GDM1 (cell line): ENCODE data around the gene UBAP2L.
A peak's percentile ranks its signal among the peaks of the same experiment; 100 is the strongest.

Experiments
- DNase-seq: peaks from one replicate; lab custom pipeline; 2025; lab: John Stamatoyannopoulos, UW

The UBAP2L gene

DNA sequence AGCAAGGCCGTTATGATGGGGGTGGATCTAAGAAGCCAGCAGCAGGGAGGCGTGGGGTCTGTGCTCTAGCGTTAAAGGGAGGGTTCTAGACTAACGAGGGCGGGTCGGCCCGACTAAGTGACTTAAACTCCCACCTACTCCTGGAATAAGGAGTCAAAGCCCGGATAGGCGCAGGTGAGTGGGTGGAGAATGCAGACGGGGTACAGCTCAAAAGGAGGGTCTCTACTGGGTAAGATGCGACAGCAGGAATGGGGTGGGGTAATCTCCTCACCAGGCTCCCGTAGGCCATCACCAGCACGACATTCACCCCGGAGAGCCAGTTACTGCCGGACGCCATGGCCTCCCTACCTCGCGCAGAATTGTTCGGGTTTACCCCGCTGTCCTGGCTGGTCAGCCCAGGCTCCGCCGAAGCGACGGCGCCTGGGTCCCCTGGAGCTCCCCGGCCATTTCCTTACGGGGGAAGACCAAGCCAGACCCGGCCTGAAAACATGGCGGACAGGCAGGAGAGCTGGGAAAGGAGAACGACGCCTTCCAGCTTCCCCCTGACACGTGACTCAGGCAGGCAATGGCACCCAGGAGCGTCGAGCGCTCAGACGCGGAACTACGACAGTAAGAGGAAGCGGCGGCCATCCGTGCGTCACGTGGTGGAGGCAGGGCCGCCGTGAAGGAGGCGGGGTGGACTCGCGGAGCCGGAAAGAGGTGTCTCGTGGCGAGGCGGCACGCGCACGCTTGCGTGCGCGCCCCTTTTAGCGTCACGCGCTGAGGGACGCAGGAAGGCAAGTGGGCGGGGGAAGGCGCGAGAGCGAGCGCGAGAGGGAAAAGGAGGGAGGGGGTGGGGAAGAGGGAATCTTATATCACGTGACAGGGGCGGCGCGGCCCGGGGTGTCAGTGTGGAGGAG is at the start of gene UBAP2L:
TSS of gene UBAP2L (plus strand) at position 885 of the 899 bp plus-strand sequence. CDS start 4,169 bp downstream, outside the sequence.
- DNase-seq: peak; percentile 100

DNA sequence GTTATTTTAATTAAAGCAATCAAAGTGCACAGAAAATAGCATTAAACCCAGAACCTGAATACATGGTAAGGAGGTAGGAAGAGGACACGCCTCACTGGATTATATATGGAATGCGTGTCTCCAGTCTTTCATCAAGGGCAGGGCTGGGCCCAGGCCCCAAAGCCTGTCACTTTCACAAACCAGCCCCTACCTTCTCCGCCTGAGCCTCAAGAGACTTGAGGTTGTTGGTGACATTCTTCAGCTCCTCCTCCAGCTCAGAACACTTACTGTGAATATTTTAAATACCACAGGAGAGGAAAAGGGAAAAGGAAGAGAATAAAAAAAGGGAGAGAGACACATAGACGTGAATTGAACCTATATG is 49.6 kb upstream of the UBAP2L start:
- no peak for DNase-seq

DNA sequence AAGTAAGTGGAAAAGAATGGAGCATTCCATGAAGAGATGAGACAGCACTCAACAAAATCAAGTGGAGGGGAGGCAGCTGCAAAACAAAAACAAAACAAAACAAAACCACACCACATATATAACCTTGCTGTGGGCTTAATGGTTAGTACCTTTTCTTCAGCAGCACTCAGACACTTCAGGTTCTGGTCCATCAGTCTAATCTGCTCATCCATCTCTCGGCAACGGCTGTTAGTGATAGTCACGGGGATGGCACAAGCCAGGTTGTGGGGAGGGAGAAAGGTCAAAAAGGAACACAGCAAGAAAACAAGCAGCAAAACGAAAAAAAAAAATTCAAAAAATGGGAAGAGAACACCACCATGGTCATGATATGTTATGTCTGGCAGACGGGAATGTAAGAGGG is 48.9 kb upstream of the UBAP2L start:
- no peak for DNase-seq

DNA sequence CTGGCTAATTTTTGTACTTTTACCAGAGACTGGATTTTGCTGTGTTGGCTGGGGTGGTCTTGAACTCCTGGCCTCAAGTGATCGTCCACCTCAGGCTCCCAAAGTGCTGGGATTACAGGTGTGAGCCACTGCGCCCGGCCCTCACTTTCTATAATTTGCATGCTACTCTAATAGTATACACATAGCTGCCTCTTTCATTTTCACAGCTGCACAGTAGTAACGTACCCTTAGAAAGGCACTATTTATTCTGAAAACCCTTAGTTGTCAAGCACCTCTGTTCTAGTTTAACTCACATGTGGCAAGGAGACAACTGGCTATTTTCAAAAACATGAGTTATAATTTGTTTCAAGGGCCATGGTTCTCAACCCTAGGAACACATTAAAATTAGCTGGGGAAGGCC is 46.1 kb upstream of the UBAP2L start:
- no peak for DNase-seq

GRCh38 chr1:154176337-154176736 is 44.4 kb upstream of the UBAP2L start:
- peak; percentile 22 for DNase-seq

- DNase-seq: no peak
These were observed 42.7 kb upstream of the UBAP2L start for GRCh38 chr1:154178013-154178412.

DNA sequence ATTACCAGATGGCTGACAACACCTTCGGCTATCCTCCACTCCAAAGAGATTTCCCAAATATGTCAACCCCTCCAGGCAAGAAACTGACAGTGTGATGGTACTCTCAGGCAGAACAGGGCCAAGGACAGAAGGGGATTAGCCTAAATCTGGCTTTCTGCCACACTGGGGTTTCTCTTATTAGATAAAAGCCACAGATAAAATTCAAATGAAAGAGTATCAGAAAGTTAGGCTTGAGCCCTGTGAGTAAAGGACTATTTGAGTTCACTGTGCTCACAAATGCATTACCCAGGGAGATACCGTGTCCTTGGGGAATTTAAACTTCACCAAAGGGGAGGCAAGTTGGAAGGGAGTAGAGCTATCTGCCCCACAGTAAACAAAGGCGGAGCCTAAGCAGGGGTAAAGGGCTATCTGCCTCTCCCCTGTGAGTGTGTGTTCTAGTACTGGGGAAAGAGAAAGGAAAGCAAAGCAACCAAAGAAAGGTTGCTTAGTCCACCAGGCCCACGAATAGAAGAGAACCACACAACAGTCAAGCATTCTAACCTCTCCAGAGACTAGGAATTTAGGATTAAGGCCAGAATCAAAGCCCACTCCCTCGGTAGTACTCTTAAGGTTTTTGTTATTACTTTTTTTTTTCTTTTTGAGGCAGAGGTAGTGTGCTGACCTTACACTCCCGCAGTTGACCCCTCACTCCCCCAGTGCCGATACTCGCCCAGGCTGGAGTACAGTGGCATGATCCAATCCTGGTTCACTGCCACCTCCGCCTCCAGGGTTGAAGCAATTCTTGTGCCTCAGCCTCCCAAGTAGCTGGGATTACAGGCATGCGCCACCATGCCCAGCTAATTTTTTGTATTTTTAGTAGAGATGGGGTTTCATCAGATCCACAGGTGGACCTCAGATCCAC is 41.6 kb upstream of the UBAP2L start:
- DNase-seq: no peak

GRCh38 chr1:154179946-154180687 is 40.6 kb upstream of the UBAP2L start:
- DNase-seq: no peak

GRCh38 chr1:154181944-154182343 is 38.8 kb upstream of the UBAP2L start:
- DNase-seq: no peak

DNA sequence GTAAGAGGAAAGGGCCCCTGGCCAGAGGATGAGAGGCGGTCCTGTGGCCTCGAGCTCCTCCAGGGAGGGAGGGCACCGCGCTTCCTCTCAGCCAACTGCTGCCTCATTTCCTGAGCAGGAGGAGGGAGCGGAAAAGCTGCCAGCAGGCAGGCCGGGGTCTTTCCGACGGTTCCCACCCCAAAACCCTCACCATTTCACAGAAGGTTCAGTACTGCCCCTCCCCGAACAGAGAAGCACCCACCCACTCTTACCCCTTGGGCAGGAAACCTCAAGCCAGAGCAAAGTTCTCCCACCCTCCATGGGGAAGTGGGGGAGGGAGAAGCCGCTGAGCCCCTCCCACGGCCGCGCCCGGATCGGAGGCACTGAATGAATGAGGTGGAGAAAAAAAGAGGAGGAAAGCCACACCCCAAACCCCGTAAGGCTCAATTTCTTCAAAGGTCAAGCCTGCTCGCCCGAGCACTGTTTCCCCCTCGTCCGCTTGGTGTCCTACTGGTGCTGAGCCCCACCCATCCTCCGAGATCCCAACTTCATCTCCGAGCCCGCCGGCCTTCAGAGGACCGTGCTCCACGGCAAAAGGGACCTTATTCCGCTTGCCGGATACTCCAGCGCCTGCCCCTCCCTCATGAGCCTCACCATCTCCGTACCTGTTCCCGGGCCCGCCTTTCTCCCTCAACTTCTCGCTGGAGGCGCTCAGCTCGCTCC is 38.3 kb upstream of the UBAP2L start:
- DNase-seq: peak; percentile 99

GRCh38 chr1:154183046-154183915 is 37.5 kb upstream of the UBAP2L start:
- DNase-seq: peak; percentile 96

GRCh38 chr1:154186177-154186576 is 34.6 kb upstream of the UBAP2L start:
- peak; percentile 75 for DNase-seq

DNA sequence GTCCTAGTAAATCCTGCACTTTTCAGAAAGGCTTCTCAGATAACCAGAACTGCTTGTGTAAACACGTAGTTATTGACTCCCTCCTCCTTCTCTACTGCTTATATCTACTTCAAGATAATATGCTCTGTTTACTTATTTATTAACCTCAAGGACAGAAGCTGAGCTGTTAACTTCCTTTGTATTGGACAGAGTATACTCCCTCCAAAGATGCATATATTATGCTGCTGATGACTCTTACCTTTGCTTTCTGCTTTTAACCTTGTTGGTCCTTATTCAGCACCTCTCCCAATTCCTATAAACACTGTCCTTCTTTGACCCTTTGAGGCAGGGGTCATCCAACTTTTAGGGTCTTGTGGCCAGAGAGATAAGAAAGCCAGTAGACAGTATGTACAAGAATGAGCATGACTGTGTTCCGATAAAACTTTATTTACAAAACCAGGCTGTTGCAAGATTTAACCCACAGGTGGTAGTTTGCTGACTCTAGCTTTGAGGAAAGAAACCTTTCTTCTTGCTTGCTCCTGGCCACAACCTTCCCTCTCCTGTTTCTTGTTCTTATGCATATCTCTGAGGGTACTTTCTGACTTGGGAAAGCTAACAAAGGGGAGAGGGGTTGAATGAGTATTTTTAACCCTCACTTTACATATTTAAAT is 33.8 kb upstream of the UBAP2L start:
- no peak for DNase-seq

DNA sequence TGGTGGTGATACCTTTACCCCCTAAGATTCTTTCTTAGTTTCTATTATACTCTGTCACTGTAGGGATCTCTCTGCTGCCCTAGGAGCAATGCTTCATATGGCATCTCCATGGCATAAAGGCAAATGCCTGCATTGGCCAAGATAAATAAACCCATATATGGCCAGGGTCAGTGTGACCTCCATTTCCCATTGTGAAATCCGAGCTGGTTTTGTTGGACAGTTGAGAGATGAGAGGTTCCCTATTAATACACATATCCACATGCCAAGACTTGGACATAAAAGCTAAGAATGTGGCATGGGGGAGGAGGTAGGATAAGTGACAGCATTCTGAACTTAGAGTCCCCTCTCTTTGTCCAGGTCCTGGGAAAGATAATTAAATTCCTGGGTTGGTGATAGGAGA is 30.2 kb upstream of the UBAP2L start:
- no peak for DNase-seq

- no peak for DNase-seq
These were observed 28.7 kb upstream of the UBAP2L start, which contains the start of gene TPM3 for GRCh38 chr1:154191990-154192461. Gene TPM3, minus strand, starts transcription at chr1:154192100. Its CDS starts 82 bp downstream, at chr1:154192018.

- no peak for DNase-seq
These were observed 28.3 kb upstream of the UBAP2L start for GRCh38 chr1:154192476-154192875.

DNA sequence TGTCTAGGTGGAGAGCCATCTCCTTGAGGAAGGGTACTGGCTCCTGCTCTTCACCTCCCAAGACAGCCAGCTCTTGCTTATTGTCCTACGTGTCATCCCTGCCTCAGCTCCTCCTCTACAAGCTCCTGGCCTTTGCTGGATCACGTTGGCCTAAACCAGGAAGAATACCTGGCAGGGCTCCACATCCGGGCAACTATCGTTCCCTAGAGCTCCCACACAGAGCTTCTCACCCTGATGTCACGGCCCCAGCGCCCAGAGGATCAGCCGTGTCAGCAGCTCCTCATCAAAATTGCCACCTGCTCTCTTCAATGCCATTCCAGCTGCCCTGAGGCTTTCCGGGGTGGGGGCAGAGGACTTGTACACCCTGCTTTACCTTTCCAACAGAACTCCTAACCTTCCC is 26.9 kb upstream of the UBAP2L start:
- no peak for DNase-seq

GRCh38 chr1:154198756-154199562 is 21.8 kb upstream of the UBAP2L start:
- peak; percentile 25 for DNase-seq

DNA sequence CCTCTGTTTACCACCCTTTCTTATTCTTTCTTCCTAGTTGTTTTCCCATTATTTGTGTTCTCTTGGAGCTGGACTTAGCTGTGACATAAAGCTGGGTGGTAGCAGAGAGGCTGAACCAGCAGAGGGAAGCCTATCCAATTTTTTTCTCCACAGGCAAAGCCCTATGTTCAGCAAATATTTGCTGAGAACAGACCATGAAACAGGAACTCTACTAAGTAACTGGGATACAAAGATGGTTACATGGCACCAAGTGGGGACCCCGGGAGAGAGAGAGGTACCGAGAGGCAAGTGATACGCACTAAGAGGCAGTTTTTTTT is 21.2 kb upstream of the UBAP2L start:
- DNase-seq: no peak
